HG02759 (cell line): ENCODE data around the gene SPP1.
A peak's percentile ranks its signal among the peaks of the same experiment; 100 is the strongest.

ENCODE experiments used
- ATAC-seq: cut with Tn5 transposase; IDR thresholded peaks from one replicate; pipeline ENCODE4 v1.9.1; 2021; ENCODE audit warnings: mild to moderate bottlenecking, moderate library complexity; ENCODE audit not compliant: unreplicated experiment

SPP1 gene

GRCh38 chr4:87950936-87951511 lies 24.5 kb upstream of the SPP1 start:
- ATAC-seq = no peak

- no peak for ATAC-seq
These were observed 21.7 kb upstream of the SPP1 start for GRCh38 chr4:87953826-87954225.

- no peak for ATAC-seq
These were observed 19.0 kb upstream of the SPP1 start for GRCh38 chr4:87956501-87956900.

GRCh38 chr4:87957061-87957460 lies 18.5 kb upstream of the SPP1 start:
- no peak for ATAC-seq

- ATAC-seq = no peak
These were observed 13.5 kb upstream of the SPP1 start for GRCh38 chr4:87961993-87962392.

GRCh38 chr4:87962398-87963146 lies 12.9 kb upstream of the SPP1 start:
- no peak for ATAC-seq

GRCh38 chr4:87965501-87965975 lies 10.0 kb upstream of the SPP1 start:
- ATAC-seq = no peak

GRCh38 chr4:87966095-87966496 lies 9.4 kb upstream of the SPP1 start:
- ATAC-seq = no peak

GRCh38 chr4:87967193-87967592 lies 8.3 kb upstream of the SPP1 start:
- ATAC-seq = no peak

GRCh38 chr4:87970121-87970520 lies 5.4 kb upstream of the SPP1 start:
- ATAC-seq = no peak

GRCh38 chr4:87971866-87972265 lies 3.6 kb upstream of the SPP1 start:
- ATAC-seq = no peak

- peak; percentile 73 for ATAC-seq
These were observed 2.0 kb upstream of the SPP1 start for GRCh38 chr4:87973283-87974169.

GRCh38 chr4:87974856-87975462 lies 555 bp upstream of the SPP1 start:
- ATAC-seq = peak; percentile 32

GRCh38 chr4:87977521-87978278 lies 2.2 kb downstream of the SPP1 start:
- ATAC-seq = no peak

- no peak for ATAC-seq
These were observed 3.2 kb downstream of the SPP1 start for GRCh38 chr4:87978681-87979080.

- no peak for ATAC-seq
These were observed 4.3 kb downstream of the SPP1 start for GRCh38 chr4:87979810-87980209.

- no peak for ATAC-seq
These were observed 6.0 kb downstream of the SPP1 start for GRCh38 chr4:87981486-87981885.

- ATAC-seq = no peak
These were observed 6.5 kb downstream of the SPP1 start for GRCh38 chr4:87982036-87982435.

GRCh38 chr4:87982446-87983010 lies 7.0 kb downstream of the SPP1 start:
- ATAC-seq = no peak

GRCh38 chr4:87983996-87984395 lies 8.5 kb downstream of the SPP1 start:
- ATAC-seq = no peak
